Sigmoid colon (tissue), 7 donors: Measurements from ENCODE around the gene WSB2. TPM values are rescaled to one million over a fixed set of nuclear protein-coding genes. Genes with fewer than 3 reads are reported as not detected.

Experiments used
- DNase-seq: peaks from one replicate; pipeline ENCODE4 v3.0.0-alpha.2; 2019
- H3K27ac ChIP-seq, 4 donors: fragments of 200-600 bp; sonication (generic); one replicate each; pipeline ENCODE4 v1.5.1; 2016 to 2019; ENCODE audit warnings: mild to moderate bottlenecking in 1 of 4
- H3K27me3 ChIP-seq, 3 donors: fragments of 200-600 bp; sonication (generic); one replicate each; pipeline ENCODE4 v1.5.1; 2019; ENCODE audit warnings: mild to moderate bottlenecking in 1 of 3
- H3K36me3 ChIP-seq, 4 donors: fragments of 200-600 bp; sonication (generic); one replicate each; pipeline ENCODE4 v1.5.1; 2016 to 2019
- H3K4me1 ChIP-seq, 4 donors: fragments of 200-600 bp; sonication (generic); one replicate each; pipeline ENCODE4 v1.5.1; 2017 to 2019
- H3K4me3 ChIP-seq, 4 donors: fragments of 200-600 bp; sonication (generic); one replicate each; pipeline ENCODE4 v1.5.1; 2017 to 2019; ENCODE audit warnings: mild to moderate bottlenecking in 2 of 4, moderate library complexity in 1 of 4
- H3K9me3 ChIP-seq, 4 donors: fragments of 200-600 bp in 3 of 4; sonication (generic) in 3 of 4; one replicate each; pipeline versions ENCODE4 v1.5.1 to v1.6.1; 2013 to 2019
- CTCF ChIP-seq, 4 experiments: fragments of 450-650 bp in 3 of 4; fragments of 200-600 bp in 1 of 4; IDR thresholded peaks; one replicate each; pipeline ENCODE4 v1.5.1; 2016 to 2019; ENCODE audit warnings: antibody characterized with exemption in 4 of 4, mild to moderate bottlenecking in 3 of 4, moderate library complexity in 2 of 4
- EP300 ChIP-seq, 4 donors: sonication (generic); formaldehyde crosslinking; IDR thresholded peaks; one replicate each; pipeline ENCODE4 v1.6.1; 2017; ENCODE audit warnings: antibody characterized with exemption in 4 of 4
- POLR2A ChIP-seq, 2 donors: fragments of 450-650 bp; IDR thresholded peaks; one replicate each; pipeline ENCODE4 v1.6.1; 2016; ENCODE audit warnings: antibody characterized with exemption in 2 of 2, mild to moderate bottlenecking in 2 of 2, moderate library complexity in 2 of 2
- POLR2AphosphoS5 ChIP-seq, 4 donors: sonication (generic); formaldehyde crosslinking; IDR thresholded peaks; one replicate each; pipeline ENCODE4 v1.6.1; 2017; ENCODE audit warnings: antibody characterized with exemption in 4 of 4
- WGBS, 2 donors: extraction: QIAGEN DNeasy Blood & Tissue Kit; methylation state at CpG; one replicate each; pipeline ENCODE4 v1.1.7; 2013; 5-methylcytosine and 5-hydroxymethylcytosine counted together
- intact Hi-C: fragments of 100-400 bp; cut with DNase I; formaldehyde crosslinking; loops from one replicate; pipeline ENCODE4 v1.15.1; 2023
- polyA plus RNA-seq, 3 donors: library from polyadenylated mRNA; stranded (reverse); fragments of 200-250 nt; gene quantifications; one replicate each; pipeline ENCODE4 v1.2.3, GENCODE V29; 2013
- total RNA-seq, 4 donors: library from RNA; depleted of rRNA; stranded (reverse); fragments of >200 nt; gene quantifications; one replicate each; pipeline ENCODE4 v1.1.0, GENCODE V29; 2016
- donor health status: healthy with polysubstance abuse.
- donor health status: Bipolar disorder and iron deficiency.
- donor health status: healthy.

WSB2 gene
- total and polyA plus RNA-seq, 7 donors: 50.2 to 160 (median 60.3) TPM

- Histone ChIP-seq H3K9me3 (no peaks in the 10 kb centered on the region), H3K27me3 (no peaks in the 10 kb centered on the region), H3K4me3 (no peak overlapping the region), H3K27ac (peak overlapping the region in 3 of 4 donors; percentile 65 to 75 (median 74)), H3K36me3 (peaks cover 0 to 47% (median 4%) of the 10 kb centered on the region in 4 donors), H3K4me1 (peaks cover 0 to 24% (median 23%) of the 10 kb centered on the region in 4 donors)
- TF ChIP-seq CTCF (IDR thresholded peaks at IDR 0.05) (no peak), POLR2A (IDR thresholded peaks at IDR 0.05) (no peak), EP300 (IDR thresholded peaks at IDR 0.05) (no peak), POLR2AphosphoS5 (IDR thresholded peaks at IDR 0.05) (no peak)
- no peak for DNase-seq
- intact Hi-C loops: no loop called here
- WGBS, 2 donors: 89 to 90% methylated on average over 12 of the region's 12 CpGs
Observed at GRCh38 chr12:118050972-118051910, 9.7 kb downstream of the WSB2 start.

GRCh38 chr12:118046430-118046829 is 14.5 kb downstream of the WSB2 start:
- 94 to 97% methylated on average over 4 of the region's 4 CpGs for WGBS, 2 donors
- Histone ChIP-seq H3K4me1 (peaks cover 0 to under 1% (median 0%) of the 10 kb centered on the region in 4 donors), H3K9me3 (no peaks in the 10 kb centered on the region), H3K36me3 (peaks cover 10 to 80% (median 14%) of the 10 kb centered on the region in 4 donors), H3K27me3 (no peaks in the 10 kb centered on the region), H3K4me3 (no peak overlapping the region), H3K27ac (no peak overlapping the region)
- intact Hi-C loops: no loop called here
- TF ChIP-seq CTCF (IDR thresholded peaks at IDR 0.05) (no peak), POLR2A (IDR thresholded peaks at IDR 0.05) (no peak), POLR2AphosphoS5 (IDR thresholded peaks at IDR 0.05) (no peak), EP300 (IDR thresholded peaks at IDR 0.05) (no peak)
- no peak for DNase-seq

- no peak overlapping the region for H3K4me3 ChIP-seq
- H3K36me3 ChIP-seq: peaks cover 15 to 80% (median 25%) of the 10 kb centered on the region in 4 donors
- intact Hi-C loops: no loop called here
- WGBS, 2 donors: 95% methylated on average over 8 of the region's 8 CpGs
- no peaks in the 10 kb centered on the region for H3K4me1 ChIP-seq
- no peaks in the 10 kb centered on the region for H3K27me3 ChIP-seq
- H3K9me3 ChIP-seq: no peaks in the 10 kb centered on the region
- TF ChIP-seq CTCF (IDR thresholded peaks at IDR 0.05) (no peak), EP300 (IDR thresholded peaks at IDR 0.05) (no peak), POLR2A (IDR thresholded peaks at IDR 0.05) (no peak), POLR2AphosphoS5 (IDR thresholded peaks at IDR 0.05) (no peak)
- DNase-seq: no peak
- H3K27ac ChIP-seq: no peak overlapping the region
Observed at GRCh38 chr12:118044577-118044976, 16.4 kb downstream of the WSB2 start.

GRCh38 chr12:118044075-118044474 is 16.9 kb downstream of the WSB2 start:
- Histone ChIP-seq H3K9me3 (no peaks in the 10 kb centered on the region), H3K4me1 (no peaks in the 10 kb centered on the region), H3K27me3 (no peaks in the 10 kb centered on the region), H3K4me3 (no peak overlapping the region), H3K27ac (no peak overlapping the region), H3K36me3 (peaks cover 15 to 80% (median 28%) of the 10 kb centered on the region in 4 donors)
- no peak for TF ChIP-seq CTCF (IDR thresholded peaks at IDR 0.05)
- no peak for TF ChIP-seq EP300 (IDR thresholded peaks at IDR 0.05)
- WGBS, 2 donors: 87 to 88% methylated on average over 2 of the region's 2 CpGs
- intact Hi-C loops: no loop called here
- no peak for DNase-seq
